Activated T-cell treated with anti-CD3 and anti-CD28 coated beads for 48 hours (primary cell): ENCODE measurements around the gene TENM3.

ENCODE experiments used
- DNase-seq: peaks from one replicate; pipeline ENCODE4 v3.0.0-alpha.2; 2020; ENCODE audit warnings: low read depth

The TENM3 gene

GRCh38 chr4:182288534-182288933, 45.3 kb downstream of the TENM3 start:
- DNase-seq, result no peak

DNA sequence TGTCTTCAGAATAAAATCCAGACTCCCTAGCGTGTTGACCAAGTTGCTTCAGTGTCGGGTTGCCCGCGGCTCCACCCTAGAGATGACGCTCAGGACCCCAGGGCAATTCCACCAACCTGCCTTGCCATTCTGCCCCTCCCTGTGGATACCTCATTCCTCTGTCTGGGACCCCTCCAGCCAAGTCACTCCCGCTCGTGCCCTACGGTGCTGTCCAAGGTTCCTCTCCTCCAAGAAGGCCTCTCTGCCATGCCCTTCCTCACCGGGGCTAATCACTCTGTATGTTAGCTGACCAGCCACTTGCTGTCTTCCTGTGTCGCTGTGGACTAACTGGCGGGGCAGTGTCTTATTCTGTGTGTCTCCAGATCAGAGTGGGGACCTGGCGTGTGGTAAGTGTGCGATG, 46.6 kb downstream of the TENM3 start:
- no peak for DNase-seq

DNA sequence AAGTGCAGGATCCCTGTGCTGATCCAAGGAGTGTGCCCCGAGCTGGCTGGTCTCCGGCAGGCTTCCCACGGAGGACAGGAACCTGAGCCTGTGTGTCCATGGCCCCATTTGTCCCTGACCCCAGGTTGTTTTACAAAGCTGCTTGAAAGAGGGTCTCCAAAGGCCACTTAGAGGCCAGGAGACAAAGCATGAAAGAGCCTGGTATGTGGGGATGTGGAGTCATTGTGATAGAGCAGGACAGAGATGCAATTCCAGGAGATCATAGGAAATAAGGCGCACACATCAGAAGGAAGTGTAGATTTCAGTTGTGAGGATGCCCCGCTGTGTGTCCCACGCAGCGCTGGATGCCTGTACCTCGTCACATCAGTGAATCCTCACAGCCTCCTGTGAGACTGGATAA, 48.0 kb downstream of the TENM3 start:
- DNase-seq, result no peak

DNA sequence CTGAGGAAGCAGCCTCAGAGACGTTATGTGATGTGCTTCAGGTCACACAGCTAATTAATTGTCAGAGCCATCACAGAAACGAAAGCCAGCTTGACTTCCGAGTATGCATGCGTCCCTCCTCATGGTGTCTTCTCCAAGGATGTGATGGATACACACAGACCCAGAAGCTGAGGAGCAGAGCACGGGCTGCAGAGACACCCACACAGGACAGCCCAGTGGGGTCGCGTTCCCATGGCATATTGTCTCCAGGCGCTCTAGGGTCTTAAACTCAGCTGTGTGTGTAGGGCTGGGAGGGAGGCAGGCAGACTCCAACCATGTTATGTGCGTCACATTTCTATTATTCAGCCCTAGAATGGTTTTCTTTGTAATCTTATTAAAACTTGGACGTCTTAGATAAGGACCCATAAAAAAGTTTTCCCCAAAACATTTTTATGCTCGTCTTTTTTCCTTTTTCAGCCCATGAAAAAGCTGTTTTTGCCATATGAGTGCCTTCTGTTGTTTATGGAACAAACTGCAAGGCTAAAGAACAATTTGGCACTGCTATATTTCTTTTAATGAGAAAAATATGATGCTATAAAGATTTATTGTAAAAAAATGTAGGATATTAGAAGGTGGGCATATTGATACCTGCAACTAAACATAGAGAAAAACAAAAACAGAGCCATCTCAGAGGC, 48.5 kb downstream of the TENM3 start:
- no peak for DNase-seq

GRCh38 chr4:182292612-182293011, 49.4 kb downstream of the TENM3 start:
- no peak for DNase-seq

DNA sequence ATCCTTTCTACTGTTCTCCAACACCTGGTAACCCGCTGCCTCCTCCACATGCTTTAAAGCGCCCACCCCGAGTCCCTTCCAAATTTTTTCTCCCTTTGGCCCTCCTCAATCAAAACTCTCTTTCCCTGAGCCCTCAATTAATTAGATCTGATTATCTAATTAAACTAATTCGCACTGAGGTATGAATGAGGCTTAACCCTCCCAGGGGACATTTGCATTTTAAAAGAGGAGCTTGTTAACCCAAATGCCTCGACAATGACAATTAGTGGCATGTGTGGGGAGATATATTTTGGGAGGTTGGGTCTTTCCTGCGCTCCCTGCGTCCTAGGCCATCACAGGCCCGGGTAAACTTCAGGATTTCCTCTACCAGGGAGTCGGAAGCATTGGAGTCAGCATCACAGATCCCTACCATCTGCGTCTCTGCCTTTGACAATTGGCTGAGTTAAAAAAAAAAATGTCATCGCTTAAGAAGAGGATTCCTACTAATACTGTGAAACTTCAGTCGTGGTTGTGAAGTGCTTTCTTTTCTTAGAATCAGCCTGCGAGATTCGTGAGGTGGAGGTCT, 50.6 kb downstream of the TENM3 start:
- DNase-seq, result no peak

GRCh38 chr4:182294451-182294850, 51.2 kb downstream of the TENM3 start:
- no peak for DNase-seq

GRCh38 chr4:182297659-182298058, 54.5 kb downstream of the TENM3 start:
- no peak for DNase-seq

DNA sequence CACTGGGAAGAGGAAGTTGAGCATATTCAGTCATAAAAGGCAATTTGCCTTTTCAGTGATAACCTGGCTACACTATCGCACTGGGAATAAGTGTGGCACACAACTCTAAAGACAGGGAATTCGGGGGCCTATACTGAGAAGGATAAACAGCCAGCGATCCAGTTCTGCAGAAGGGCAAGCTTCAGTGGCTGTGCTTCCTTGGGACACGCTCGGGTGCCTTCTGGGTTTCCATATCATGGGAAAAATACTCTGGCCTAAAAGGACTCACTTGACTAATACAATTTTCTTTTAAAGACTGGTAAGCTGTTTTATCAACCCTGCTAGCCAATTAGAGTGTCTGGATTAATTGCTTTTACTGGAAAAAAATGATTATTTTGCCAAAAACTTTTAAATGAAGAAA, 58.5 kb downstream of the TENM3 start:
- DNase-seq, result no peak

GRCh38 chr4:182303847-182304246, 60.6 kb downstream of the TENM3 start:
- no peak for DNase-seq

DNA sequence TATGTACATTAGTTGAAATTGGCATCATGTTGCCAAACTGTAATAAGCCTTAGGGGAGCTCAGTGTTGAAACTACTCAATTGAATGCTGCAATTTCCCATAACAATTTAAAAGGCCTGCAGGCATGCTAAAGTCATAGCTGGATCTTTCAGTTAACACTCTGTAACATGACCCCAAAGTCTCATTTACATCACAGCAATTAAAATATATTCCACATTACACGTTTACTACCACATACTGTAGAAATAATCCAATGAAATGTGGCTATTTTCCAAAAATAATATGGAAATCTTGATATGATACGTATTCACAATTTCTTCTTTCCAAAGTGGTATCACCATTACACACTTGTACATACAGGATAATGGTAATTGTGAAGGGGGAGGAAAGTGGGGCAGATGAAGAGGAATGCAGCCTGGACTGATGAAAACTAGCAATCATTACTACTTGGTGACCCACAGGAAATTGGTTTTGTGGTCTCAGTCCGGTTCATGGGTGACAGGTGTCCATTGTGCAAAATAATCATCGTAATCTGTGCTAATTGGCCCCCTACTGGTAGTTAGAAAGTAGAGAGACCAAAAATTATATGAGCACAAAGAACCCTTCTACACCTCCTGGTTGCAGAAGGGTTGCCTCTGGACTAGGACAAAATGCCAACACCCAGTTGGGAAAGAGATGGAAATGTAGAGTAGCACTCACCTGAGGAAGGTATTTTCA, 63.7 kb downstream of the TENM3 start:
- DNase-seq, result no peak

GRCh38 chr4:182307746-182308145, 64.5 kb downstream of the TENM3 start:
- DNase-seq, result no peak

DNA sequence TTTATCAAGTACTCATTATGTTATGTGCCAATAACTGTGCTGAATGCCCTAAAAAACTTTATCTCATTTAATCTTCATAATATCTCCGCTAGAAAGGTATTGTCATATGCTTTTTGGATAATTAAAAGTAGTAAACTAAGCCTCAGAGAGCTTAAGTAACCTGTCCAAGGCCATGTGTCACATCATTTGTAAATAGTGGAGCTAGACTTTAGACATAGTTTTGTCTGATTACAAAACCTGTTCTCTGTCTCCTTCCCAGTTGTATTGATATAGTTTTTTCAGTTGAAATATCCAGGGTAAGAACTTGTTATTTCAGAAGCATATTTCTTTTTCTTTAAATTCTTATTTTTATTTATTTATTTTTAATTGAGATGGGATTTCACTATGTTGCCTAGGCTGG, 66.7 kb downstream of the TENM3 start:
- DNase-seq, result no peak

DNA sequence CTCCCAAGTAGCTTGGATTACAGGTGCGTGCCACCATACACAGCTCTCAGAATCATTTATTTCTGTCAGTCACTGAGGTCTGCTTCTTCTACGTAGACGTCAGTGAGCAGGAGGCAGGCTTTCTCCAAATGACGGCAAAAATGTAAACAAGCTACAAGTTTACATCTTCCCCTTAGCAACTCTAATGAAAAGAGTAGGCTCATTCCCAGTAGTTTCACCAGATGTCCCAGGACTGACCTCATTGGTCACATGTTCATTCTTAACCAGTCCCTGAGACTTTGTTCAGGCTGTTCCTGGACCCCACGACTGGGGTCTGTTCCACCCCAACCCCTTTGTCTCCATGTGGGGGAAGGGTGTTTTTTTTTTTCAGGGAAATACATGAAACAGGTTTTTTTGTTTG, 67.1 kb downstream of the TENM3 start:
- no peak for DNase-seq

DNA sequence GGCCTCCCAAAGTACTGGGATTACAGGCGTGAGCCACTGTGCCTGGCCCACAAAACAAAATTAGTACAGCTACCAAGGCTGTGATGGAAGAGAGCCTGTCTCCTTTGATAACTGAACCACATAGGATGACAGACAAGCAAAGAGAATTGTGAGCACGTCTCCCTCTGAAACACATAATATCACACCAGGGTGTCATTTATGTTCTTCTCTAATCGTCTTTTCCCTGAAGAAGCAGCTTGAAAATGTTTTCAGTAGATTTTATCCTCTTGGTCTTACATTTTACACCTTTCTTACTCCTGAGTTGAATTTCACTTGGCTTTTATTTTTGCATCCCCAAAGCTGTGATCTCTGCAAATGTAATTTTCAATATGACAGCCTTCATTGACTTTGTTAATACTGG, 67.8 kb downstream of the TENM3 start:
- no peak for DNase-seq

DNA sequence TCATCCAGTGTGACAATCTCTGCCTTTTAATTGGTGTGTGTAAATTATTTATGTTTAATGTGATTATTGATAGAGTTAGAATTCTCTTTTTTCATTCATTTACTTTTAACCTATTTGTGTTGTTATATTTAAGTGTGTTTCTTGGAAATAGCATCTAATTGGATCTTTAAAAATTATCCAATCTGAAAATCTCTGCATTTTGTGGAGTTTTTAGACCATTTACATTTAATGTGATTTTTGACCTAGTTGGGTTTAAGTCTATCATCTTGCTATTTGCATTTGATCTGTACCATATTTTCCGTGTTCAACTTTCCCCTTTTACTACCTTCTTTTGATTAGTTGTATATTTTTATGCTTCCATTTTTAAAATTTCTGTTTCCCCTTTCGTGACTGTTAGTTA, 71.3 kb downstream of the TENM3 start:
- DNase-seq, result no peak

DNA sequence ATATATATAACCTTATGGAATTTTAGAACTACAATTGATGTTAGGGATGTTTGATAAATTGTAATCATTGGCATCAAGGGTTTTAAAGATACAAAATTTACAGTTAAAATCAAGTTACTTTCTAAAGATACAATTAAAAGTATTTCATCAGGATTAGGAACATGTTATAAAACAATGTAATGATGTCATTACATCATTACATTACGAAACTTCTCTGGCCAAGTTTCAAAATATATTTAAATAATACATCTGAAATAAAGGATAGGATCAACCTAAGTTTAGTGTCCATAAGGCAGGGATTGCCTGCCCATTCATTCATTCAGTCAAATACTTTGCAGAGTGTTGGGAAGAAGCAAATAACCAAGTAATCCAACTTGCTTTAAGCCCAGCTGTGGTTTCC, 75.1 kb downstream of the TENM3 start:
- DNase-seq, result no peak

- DNase-seq, result no peak
Measured at GRCh38 chr4:182320092-182320491, 76.9 kb downstream of the TENM3 start.

- no peak for DNase-seq
Measured at GRCh38 chr4:182320580-182320979, 77.4 kb downstream of the TENM3 start.

DNA sequence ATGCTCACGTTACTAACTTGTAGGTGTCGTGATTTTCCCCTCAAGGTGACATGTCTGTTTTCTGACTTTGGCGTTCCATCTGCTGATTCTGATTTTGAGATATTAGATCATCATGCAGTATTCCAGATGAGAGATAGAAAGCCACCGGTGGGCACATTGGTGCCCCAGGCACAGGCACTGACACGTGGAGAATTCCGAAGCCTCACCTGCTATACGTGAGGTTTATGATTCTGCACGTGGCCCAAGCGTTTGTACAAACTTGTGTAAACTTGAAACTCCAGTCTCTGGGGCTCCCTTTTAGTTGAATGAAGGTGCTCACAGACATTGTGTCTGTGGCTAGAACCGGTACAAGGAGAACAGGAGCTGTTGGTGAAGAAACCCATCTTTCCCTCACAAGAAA, 81.1 kb downstream of the TENM3 start:
- DNase-seq, result no peak

- no peak for DNase-seq
Measured at GRCh38 chr4:182325397-182325796, 82.2 kb downstream of the TENM3 start.

DNA sequence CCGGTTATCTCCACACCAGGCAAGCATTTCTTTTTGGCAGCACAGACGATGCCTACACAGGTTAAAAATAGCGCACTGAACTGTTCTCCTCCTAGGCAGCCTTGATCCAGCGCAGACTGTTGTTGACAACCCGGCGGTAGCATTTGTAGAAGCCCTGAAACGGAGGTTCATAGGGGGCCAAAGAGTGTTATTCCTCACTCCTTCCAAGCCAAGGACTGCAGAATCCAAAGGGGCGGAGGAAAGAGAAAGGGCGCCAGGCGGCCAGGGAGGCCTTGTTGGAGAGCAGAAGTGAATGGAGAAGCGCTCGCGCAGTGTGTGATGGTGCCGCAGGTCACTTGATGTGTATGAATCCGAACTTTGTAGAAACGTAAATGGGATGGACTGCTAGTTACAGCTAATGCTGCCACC, 82.7 kb downstream of the TENM3 start:
- DNase-seq, result no peak

GRCh38 chr4:182328505-182328904, 85.3 kb downstream of the TENM3 start:
- no peak for DNase-seq

- no peak for DNase-seq
Measured at GRCh38 chr4:182337366-182337765, 94.2 kb downstream of the TENM3 start.
